ENCODE measurements around the gene CYB561. TPM values are rescaled to one million over a fixed set of nuclear protein-coding genes. Genes with fewer than 3 reads are reported as not detected.

Gene CYB561
- total and polyA plus RNA-seq, 9 of the 15 experiments (the other 6 are each of a cell fraction or from before 2014, with no cell fraction given) = 4.0 to 30.8 (median 17.4) TPM

DNA sequence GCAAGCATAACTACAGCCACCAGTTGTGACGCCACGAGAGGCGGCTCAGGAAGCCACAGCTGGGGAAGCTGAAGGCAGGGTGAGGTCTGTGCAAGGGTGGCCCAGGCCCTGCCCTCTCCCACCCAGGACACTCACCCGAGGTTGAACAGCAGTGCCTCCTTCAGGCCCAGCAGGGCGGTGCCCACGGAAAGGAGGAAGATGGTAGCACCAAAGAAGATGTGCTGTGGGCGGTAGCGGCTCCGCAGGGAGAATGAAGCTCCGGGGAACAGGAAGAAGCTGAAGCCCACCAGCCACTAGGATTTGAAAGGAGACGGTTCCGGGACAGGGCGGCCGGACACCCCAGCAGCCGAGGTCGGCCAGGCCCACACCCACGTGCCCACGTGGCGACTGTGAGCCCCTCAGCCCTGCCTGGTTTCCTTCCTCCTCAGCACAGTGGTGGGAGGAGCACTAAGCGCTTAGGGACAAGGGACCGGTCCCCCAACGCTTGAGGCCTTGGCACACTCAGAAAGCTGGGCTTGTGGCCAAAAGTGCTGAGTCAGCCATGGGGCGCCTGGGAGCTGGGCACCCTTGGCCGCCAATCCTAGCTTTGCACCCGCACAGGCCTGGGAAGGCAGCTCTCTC is 11.0 kb downstream of the CYB561 start (continued):
- TF ChIP-seq MAZ (CRISPR knock-in tag; conservative IDR thresholded peaks at IDR 0.05 in 1 of 2, IDR thresholded peaks at IDR 0.05 in 1 of 2) (0 out of 4 replicates have a peak, but pooled peaks of 1 of the 2 experiments have one; percentile 16), EP400 (IDR thresholded peaks at IDR 0.05) (no peak)

DNA sequence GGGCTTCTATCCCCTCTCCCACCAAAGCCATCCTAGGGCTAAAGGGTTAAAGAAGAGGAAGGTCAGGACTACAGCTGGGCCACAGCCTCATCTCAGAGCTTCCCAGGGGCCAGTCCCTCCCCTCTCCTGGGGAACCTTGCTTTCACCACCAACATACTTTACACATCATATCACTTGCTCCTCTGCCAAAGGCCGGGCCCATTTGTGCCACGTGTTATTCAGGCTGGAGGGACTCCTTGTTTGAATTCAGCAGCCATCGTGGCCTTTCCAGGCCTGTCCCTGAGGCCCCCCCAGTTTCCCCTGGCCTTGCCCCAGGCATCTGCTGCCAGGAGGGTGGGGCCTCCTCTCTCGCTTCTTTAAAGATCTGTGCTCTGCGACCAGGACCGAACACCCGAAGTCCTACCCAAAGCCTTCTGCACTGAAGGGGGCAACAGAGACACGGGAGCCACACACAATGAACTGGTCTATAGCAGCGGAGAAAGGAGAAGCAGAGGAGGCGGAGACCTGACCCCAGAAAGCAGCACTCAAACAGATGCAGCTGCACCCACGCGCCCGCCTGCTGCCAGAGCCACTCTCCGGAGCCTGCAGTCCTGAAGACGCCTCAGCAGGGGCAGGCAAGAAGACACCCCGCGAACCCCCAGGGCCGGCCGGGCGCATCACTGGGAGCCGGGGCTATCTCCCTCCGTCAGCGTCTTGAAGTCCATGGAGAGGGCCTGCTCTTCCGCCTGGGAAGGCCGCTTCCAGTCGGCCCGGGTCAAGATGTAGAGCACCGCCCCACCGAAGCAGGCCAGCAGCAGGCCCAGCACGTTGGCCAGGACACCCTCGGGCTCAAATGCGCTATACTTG is 12.1 kb downstream of the CYB561 start:
- CTCF ChIA-PET (ENCODE audit: low intra/inter-chr PET ratio) = no interaction called here
- Histone ChIP-seq H3K4me3 (no peak overlapping the region), H3K27me3 (ENCODE audit: control insufficient read depth in 2 of 2, insufficient read depth in 2 of 2, low read length in 2 of 2) (no peaks in the 10 kb centered on the region), H3K36me3 (ENCODE audit: control insufficient read depth, insufficient read depth, low read length) (peaks cover 24% of the 10 kb centered on the region; the same call in 1 of the 3 replicates), H3K9ac (ENCODE audit: insufficient read depth in 1 of 2, low read depth in 2 of 2, low read length in 2 of 2) (peak overlapping the region; percentile 64 to 87), H3K9me1 (ENCODE audit: control insufficient read depth, insufficient read depth, low read length) (peaks cover 3% of the 10 kb centered on the region), H3K4me1 (replicated peaks in 1 of 2; ENCODE audit: control insufficient read depth in 2 of 2, insufficient read depth in 2 of 2, low read length in 2 of 2) (peaks cover 56 to 71% of the 10 kb centered on the region in 2 experiments), H3K4me2 (ENCODE audit: insufficient read depth, low read length) (peak overlapping the region; percentile 75), H3K9me3 (replicated peaks; ENCODE audit: control insufficient read depth, insufficient read depth, low read depth, low read length) (no peaks in the 10 kb centered on the region), H2AFZ (ENCODE audit: low read depth, low read length) (peak overlapping the region; percentile 33), H4K20me1 (replicated peaks; ENCODE audit: control insufficient read depth, insufficient read depth, low read length) (no peaks in the 10 kb centered on the region), H3K79me2 (ENCODE audit: control insufficient read depth, insufficient read depth, low read length) (peaks cover 9% of the 10 kb centered on the region; the same call in 1 of the 3 replicates), H3K27ac (ENCODE audit: extremely low read depth, low read depth, low read length) (peak overlapping the region; percentile 80)
- intact Hi-C loops (cut with micrococcal nuclease) = loop anchor here (2.0 to 10.0 kb wide), 4 partner anchors 13 to 411 kb away; partner anchors contain the start of genes CYB561, DCAF7 and SMARCD2
- ATAC-seq (peak; percentile 4; the same call in 2 of the 3 replicates), DNase-seq (ENCODE audit: extremely low read depth in 1 of 4, low spot score in 3 of 4) (peak in 1 of 4 experiments; percentile 33), FAIRE-seq (no peak)
- POLR2A ChIA-PET = interaction anchor here (0.6 to 1.7 kb wide), 8 partner anchors 9 to 1474 kb away, joined by 3 to 8 read pairs (median 3); no protein-coding TSS in a partner anchor
- in situ Hi-C loops (cut with MboI) = loop anchor here (25.0 kb wide), 1 partner anchor 403 kb away; the partner anchor contains the start of genes FTSJ3, PSMC5 and SMARCD2
- BruUV-seq (replicated peaks) = no TSS peak
- WGBS (ENCODE audit: insufficient coverage, low coverage, missing lambda C conversion rate) = 82% methylated on average over 27 of the region's 32 CpGs
- TF ChIP-seq EWSR1 (IDR thresholded peaks at IDR 0.05; ENCODE audit: borderline replicate concordance, low read depth, partially characterized antibody) (no peak), POLR2G (IDR thresholded peaks at IDR 0.05; ENCODE audit: low read depth, low read length) (0 out of 2 replicates have a peak, but pooled peaks have one; percentile 3), PHF21A (IDR thresholded peaks at IDR 0.05; ENCODE audit: borderline replicate concordance, low read depth) (no peak), MYC (IDR thresholded peaks at IDR 0.05; ENCODE audit: low read depth, low read length) (no peak), MYC (CRISPR knock-in tag; IDR thresholded peaks at IDR 0.05; ENCODE audit: borderline replicate concordance, low read depth) (0 out of 2 replicates have a peak, but pooled peaks have one; percentile 10)
- TF ChIP-seq, protein P1, sequence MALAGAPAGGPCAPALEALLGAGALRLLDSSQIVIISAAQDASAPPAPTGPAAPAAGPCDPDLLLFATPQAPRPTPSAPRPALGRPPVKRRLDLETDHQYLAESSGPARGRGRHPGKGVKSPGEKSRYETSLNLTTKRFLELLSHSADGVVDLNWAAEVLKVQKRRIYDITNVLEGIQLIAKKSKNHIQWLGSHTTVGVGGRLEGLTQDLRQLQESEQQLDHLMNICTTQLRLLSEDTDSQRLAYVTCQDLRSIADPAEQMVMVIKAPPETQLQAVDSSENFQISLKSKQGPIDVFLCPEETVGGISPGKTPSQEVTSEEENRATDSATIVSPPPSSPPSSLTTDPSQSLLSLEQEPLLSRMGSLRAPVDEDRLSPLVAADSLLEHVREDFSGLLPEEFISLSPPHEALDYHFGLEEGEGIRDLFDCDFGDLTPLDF (CRISPR knock-in tag; IDR thresholded peaks at IDR 0.05) = no peak
